ENCODE results near the gene PEAR1.

DNA sequence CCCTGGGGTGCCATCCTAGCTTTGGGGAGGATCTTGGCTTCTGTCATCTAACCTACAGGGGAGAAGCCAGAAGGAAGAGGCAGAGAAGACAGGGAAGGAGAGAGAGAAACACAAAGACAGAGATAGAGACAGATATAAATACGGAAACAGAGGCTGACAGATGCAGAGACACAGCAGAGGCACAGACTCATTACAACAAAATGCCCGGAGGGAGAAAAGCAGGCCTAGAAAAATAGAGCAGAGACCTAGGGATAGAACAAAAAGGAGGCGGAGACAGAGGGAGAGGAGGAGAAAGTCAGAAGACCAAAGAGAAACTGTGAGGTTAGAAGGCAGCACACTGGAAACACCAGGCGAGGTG, 1.9 kb downstream of the PEAR1 start:
- TF ChIP-seq, protein P1, sequence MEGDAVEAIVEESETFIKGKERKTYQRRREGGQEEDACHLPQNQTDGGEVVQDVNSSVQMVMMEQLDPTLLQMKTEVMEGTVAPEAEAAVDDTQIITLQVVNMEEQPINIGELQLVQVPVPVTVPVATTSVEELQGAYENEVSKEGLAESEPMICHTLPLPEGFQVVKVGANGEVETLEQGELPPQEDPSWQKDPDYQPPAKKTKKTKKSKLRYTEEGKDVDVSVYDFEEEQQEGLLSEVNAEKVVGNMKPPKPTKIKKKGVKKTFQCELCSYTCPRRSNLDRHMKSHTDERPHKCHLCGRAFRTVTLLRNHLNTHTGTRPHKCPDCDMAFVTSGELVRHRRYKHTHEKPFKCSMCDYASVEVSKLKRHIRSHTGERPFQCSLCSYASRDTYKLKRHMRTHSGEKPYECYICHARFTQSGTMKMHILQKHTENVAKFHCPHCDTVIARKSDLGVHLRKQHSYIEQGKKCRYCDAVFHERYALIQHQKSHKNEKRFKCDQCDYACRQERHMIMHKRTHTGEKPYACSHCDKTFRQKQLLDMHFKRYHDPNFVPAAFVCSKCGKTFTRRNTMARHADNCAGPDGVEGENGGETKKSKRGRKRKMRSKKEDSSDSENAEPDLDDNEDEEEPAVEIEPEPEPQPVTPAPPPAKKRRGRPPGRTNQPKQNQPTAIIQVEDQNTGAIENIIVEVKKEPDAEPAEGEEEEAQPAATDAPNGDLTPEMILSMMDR (conservative IDR thresholded peaks at IDR 0.05) = no peak
- TF ChIP-seq EZH2 (IDR thresholded peaks at IDR 0.05; ENCODE audit: low read depth) = no peak
